MM.1S (cell line): ENCODE data around the gene TMOD4.
"Not testable (repeated sequence)": the region's sequence is repeated elsewhere in the genome, so short reads cannot be mapped to it uniquely, and the experiment has no call there.

Experiments used
- DNase-seq: peaks from one replicate; pipeline ENCODE4 v3.0.0-alpha.2; 2015
- H2AFZ ChIP-seq: fragments of 300-600 bp; sonication (generic); 2 replicates; pipeline ENCODE4 v1.6.0; 2016; ENCODE audit warnings: antibody characterized with exemption, low read length
- H3F3A ChIP-seq: fragments of 300-600 bp; sonication (generic); 2 replicates; pipeline ENCODE4 v1.6.1; 2016; ENCODE audit warnings: mild to moderate bottlenecking, antibody characterized with exemption, low read length, moderate library complexity, mixed read lengths; ENCODE audit not compliant: insufficient read depth
- H3K27ac ChIP-seq: fragments of 300-600 bp; sonication (generic); 2 replicates; pipeline ENCODE4 v1.5.1; 2016; ENCODE audit warnings: mild to moderate bottlenecking, low read length
- H3K27me3 ChIP-seq: fragments of 300-600 bp; sonication (generic); replicated peaks from 2 replicates; pipeline ENCODE4 v1.6.0; 2016; ENCODE audit warnings: low read length; ENCODE audit not compliant: insufficient read depth
- H3K36me3 ChIP-seq: fragments of 300-600 bp; sonication (generic); replicated peaks from 2 replicates; pipeline ENCODE4 v1.6.1; 2016; ENCODE audit warnings: mild to moderate bottlenecking, low read length, mixed read lengths; ENCODE audit not compliant: insufficient read depth
- H3K4me1 ChIP-seq: fragments of 300-600 bp; sonication (generic); 2 replicates; pipeline ENCODE4 v1.6.1; 2016; ENCODE audit warnings: low read length, mixed read lengths
- H3K4me2 ChIP-seq: fragments of 300-600 bp; sonication (generic); 2 replicates; pipeline ENCODE4 v1.6.0; 2016; ENCODE audit warnings: low read depth, low read length
- H3K4me3 ChIP-seq: fragments of 300-600 bp; sonication (generic); 2 replicates; pipeline ENCODE4 v1.5.1; 2016; ENCODE audit warnings: low read length, mixed read lengths
- H3K79me2 ChIP-seq: fragments of 300-600 bp; sonication (generic); 2 replicates; pipeline ENCODE4 v1.6.1; 2016; ENCODE audit warnings: mixed run types, low read length, mixed read lengths
- H3K9ac ChIP-seq: fragments of 300-600 bp; sonication (generic); 2 replicates; pipeline ENCODE4 v1.6.1; 2016; ENCODE audit warnings: low read length, mixed read lengths
- H3K9me2 ChIP-seq: fragments of 300-600 bp; sonication (generic); replicated peaks from 2 replicates; pipeline ENCODE4 v1.6.1; 2016; ENCODE audit warnings: mild to moderate bottlenecking, low read length, mixed read lengths; ENCODE audit not compliant: insufficient read depth
- H3K9me3 ChIP-seq: fragments of 300-600 bp; sonication (generic); replicated peaks from 2 replicates; pipeline ENCODE4 v1.6.1; 2016; ENCODE audit warnings: mild to moderate bottlenecking, low read length, mixed read lengths; ENCODE audit not compliant: insufficient read depth
- H4K20me1 ChIP-seq: fragments of 300-600 bp; sonication (generic); 2 replicates; pipeline ENCODE4 v1.6.1; 2016; ENCODE audit warnings: mild to moderate bottlenecking, low read length, moderate library complexity, mixed read lengths; ENCODE audit not compliant: insufficient read depth
- CTCF ChIP-seq: fragments of 300-600 bp; sonication (generic); IDR thresholded peaks from 2 replicates; pipeline ENCODE4 v1.5.1; 2016; ENCODE audit warnings: antibody characterized with exemption, low read length, mixed read lengths
- EZH2 ChIP-seq: fragments of 300-600 bp; sonication (generic); optimal IDR thresholded peaks from 2 replicates; pipeline ENCODE3; 2017; ENCODE audit warnings: low read depth, mild to moderate bottlenecking, antibody characterized with exemption, low read length, mixed read lengths
- EZH2phosphoT487 ChIP-seq: fragments of 300-600 bp; sonication (generic); IDR thresholded peaks from 2 replicates; pipeline ENCODE4 v1.6.1; 2018; ENCODE audit warnings: antibody characterized with exemption, low read length

The TMOD4 gene

GRCh38 chr1:151213560-151213959 is 37.8 kb upstream of the TMOD4 start:
- DNase-seq = no peak
- no peak overlapping the region for H3K4me2 ChIP-seq
- no peak overlapping the region for H3K4me3 ChIP-seq
- no peaks in the 10 kb centered on the region; the same call in 1 of the 2 replicates for H3F3A ChIP-seq
- H4K20me1 ChIP-seq = no peaks in the 10 kb centered on the region
- no peaks in the 10 kb centered on the region for H3K9me3 ChIP-seq
- H3K4me1 ChIP-seq = no peaks in the 10 kb centered on the region
- no peak overlapping the region for H3K9ac ChIP-seq
- no peaks in the 10 kb centered on the region for H3K9me2 ChIP-seq
- no peak overlapping the region for H3K27ac ChIP-seq
- H2AFZ ChIP-seq = no peak overlapping the region
- H3K27me3 ChIP-seq = no peaks in the 10 kb centered on the region
- no peaks in the 10 kb centered on the region for H3K36me3 ChIP-seq
- H3K79me2 ChIP-seq = peaks cover 82% of the 10 kb centered on the region
- TF ChIP-seq EZH2 = no peak
- no peak for TF ChIP-seq CTCF
- no peak for TF ChIP-seq EZH2phosphoT487

GRCh38 chr1:151211972-151212705 is 36.4 kb upstream of the TMOD4 start:
- no peak for DNase-seq
- H3K27me3 ChIP-seq = no peaks in the 10 kb centered on the region
- peaks cover 80% of the 10 kb centered on the region for H3K79me2 ChIP-seq
- H3K4me1 ChIP-seq = no peaks in the 10 kb centered on the region
- no peak for TF ChIP-seq EZH2phosphoT487
- TF ChIP-seq CTCF = no peak
- TF ChIP-seq EZH2 = no peak
- H3K27ac ChIP-seq = no peak overlapping the region
- no peak overlapping the region for H2AFZ ChIP-seq
- H3K9me2 ChIP-seq = no peaks in the 10 kb centered on the region
- no peak overlapping the region for H3K4me2 ChIP-seq
- H3K9me3 ChIP-seq = no peaks in the 10 kb centered on the region
- H3K4me3 ChIP-seq = no peak overlapping the region
- H3K36me3 ChIP-seq = 0 out of 2 replicates have a peak, but pooled peaks cover 2% of the 10 kb centered on the region
- H3K9ac ChIP-seq = no peak overlapping the region
- no peaks in the 10 kb centered on the region for H4K20me1 ChIP-seq
- H3F3A ChIP-seq = no peaks in the 10 kb centered on the region; the same call in 1 of the 2 replicates

GRCh38 chr1:151210830-151211229 is 35.0 kb upstream of the TMOD4 start:
- peaks cover 83% of the 10 kb centered on the region for H3K79me2 ChIP-seq
- TF ChIP-seq EZH2 (no peak), CTCF (no peak)
- H3K4me2 ChIP-seq = no peak overlapping the region
- no peaks in the 10 kb centered on the region for H3K9me2 ChIP-seq
- H4K20me1 ChIP-seq = 0 out of 2 replicates have a peak, but pooled peaks cover 4% of the 10 kb centered on the region
- H3K27me3 ChIP-seq = no peaks in the 10 kb centered on the region
- H3K9me3 ChIP-seq = no peaks in the 10 kb centered on the region
- no peak overlapping the region for H3K27ac ChIP-seq
- no peak overlapping the region for H3K9ac ChIP-seq
- H2AFZ ChIP-seq = no peak overlapping the region
- H3F3A ChIP-seq = no peaks in the 10 kb centered on the region; the same call in 1 of the 2 replicates
- no peaks in the 10 kb centered on the region for H3K4me1 ChIP-seq
- no peak overlapping the region for H3K4me3 ChIP-seq
- H3K36me3 ChIP-seq = 0 out of 2 replicates have a peak, but pooled peaks cover 8% of the 10 kb centered on the region
- no peak for DNase-seq

- not testable (repeated sequence) for H3K9me3 ChIP-seq, H3K27ac ChIP-seq, H4K20me1 ChIP-seq, H3K9me2 ChIP-seq, H3F3A ChIP-seq, H3K4me3 ChIP-seq, DNase-seq, H2AFZ ChIP-seq, H3K4me2 ChIP-seq, H3K4me1 ChIP-seq, H3K9ac ChIP-seq, H3K27me3 ChIP-seq
- Histone ChIP-seq H3K36me3 (0 out of 2 replicates have a peak, but pooled peaks cover 18% of the 10 kb centered on the region), H3K79me2 (peaks cover 86% of the 10 kb centered on the region)
Measured at GRCh38 chr1:151205381-151205965, 29.7 kb upstream of the TMOD4 start.
